CD4-positive, alpha-beta memory T cell (primary cell): Measurements from ENCODE around the gene LRRC8D. TPM values are rescaled to one million over a fixed set of nuclear protein-coding genes. Genes with fewer than 3 reads are reported as not detected.

Source experiments
- CTCF ChIA-PET: fragments of 350-600 bp; sonication (Branson Sonifier 250); formaldehyde crosslinking; loops from one replicate; lab custom pipeline; 2021; ENCODE audit warnings: inconsistent platforms; ENCODE audit not compliant: partially characterized antibody; lab: Charles Lee
- POLR2A ChIA-PET: fragments of 350-600 bp; sonication (Branson Sonifier 250); formaldehyde crosslinking; loops from one replicate; lab custom pipeline; 2021; ENCODE audit not compliant: partially characterized antibody; lab: Charles Lee
- DNase-seq, 5 donors: peaks; one replicate each; pipeline versions ENCODE4 v3.0.0 to v3.0.0-alpha.2; 2020 to 2022; ENCODE audit warnings: mixed read lengths in 1 of 5
- H3K27ac ChIP-seq: one replicate; pipeline ENCODE4 v1.7.0; 2013; ENCODE audit warnings: low read depth, low read length
- H3K27me3 ChIP-seq: 2 replicates; pipeline ENCODE4 v1.7.0; 2013; ENCODE audit warnings: mild to moderate bottlenecking, low read length, moderate library complexity; ENCODE audit not compliant: insufficient read depth
- H3K36me3 ChIP-seq: 2 replicates; pipeline ENCODE4 v1.7.0; 2013; ENCODE audit warnings: mild to moderate bottlenecking, low read length, moderate library complexity; ENCODE audit not compliant: insufficient read depth
- H3K4me1 ChIP-seq: 2 replicates; pipeline ENCODE4 v1.7.0; 2013; ENCODE audit warnings: mild to moderate bottlenecking, low read length, moderate library complexity; ENCODE audit not compliant: insufficient read depth
- H3K4me3 ChIP-seq, 2 donors: one replicate each; pipeline ENCODE4 v1.7.0; 2013; ENCODE audit warnings: low read length in 2 of 2, mild to moderate bottlenecking in 1 of 2
- H3K9me3 ChIP-seq, 2 donors: one replicate each; pipeline ENCODE4 v1.7.0; 2013; ENCODE audit warnings: low read length in 2 of 2, control low read depth in 1 of 2; ENCODE audit not compliant: control insufficient read depth in 1 of 2
- H3K27ac Mint-ChIP-seq, 7 donors: one replicate each; pipeline ENCODE4 v1.8.0; 2020 to 2021; ENCODE audit warnings: mixed read lengths in 7 of 7, mild to moderate bottlenecking in 6 of 7, inconsistent platforms in 3 of 7, moderate library complexity in 3 of 7
- H3K27me3 Mint-ChIP-seq, 2 donors: one replicate each; pipeline ENCODE4 v1.8.0; 2020 to 2021; ENCODE audit warnings: mixed read lengths in 2 of 2
- H3K36me3 Mint-ChIP-seq, 2 donors: one replicate each; pipeline ENCODE4 v1.8.0; 2020 to 2021; ENCODE audit warnings: mixed read lengths in 2 of 2, inconsistent platforms in 1 of 2, mild to moderate bottlenecking in 1 of 2
- H3K4me1 Mint-ChIP-seq, 4 donors: one replicate each; pipeline ENCODE4 v1.8.0; 2020 to 2021; ENCODE audit warnings: mixed read lengths in 4 of 4, mild to moderate bottlenecking in 1 of 4
- H3K4me3 Mint-ChIP-seq, 8 donors: one replicate each; pipeline ENCODE4 v1.8.0; 2020 to 2021; ENCODE audit warnings: mixed read lengths in 8 of 8, mild to moderate bottlenecking in 7 of 8, moderate library complexity in 6 of 8, inconsistent platforms in 3 of 8
- H3K9me3 Mint-ChIP-seq, 8 donors: one replicate each; pipeline ENCODE4 v1.8.0; 2020 to 2021; ENCODE audit warnings: mixed read lengths in 8 of 8, mild to moderate bottlenecking in 5 of 8, inconsistent platforms in 3 of 8, moderate library complexity in 1 of 8
- intact Hi-C: fragments of 100-400 bp; cut with micrococcal nuclease; formaldehyde crosslinking; loops from one replicate; pipeline ENCODE4 v1.15.1; 2023
- polyA plus RNA-seq, 2 donors: library from polyadenylated mRNA; unstranded; fragments of 300-500 nt; fragmentation: Illumina TruSeq; gene quantifications; one replicate each; pipeline ENCODE4 v1.2.3, GENCODE V29; 2021
- total RNA-seq, 2 experiments: library from RNA; stranded (reverse); gene quantifications; one replicate each; pipeline ENCODE4 v1.2.3, GENCODE V29; 2021

The LRRC8D gene
- total and polyA plus RNA-seq, 4 experiments from 2014 or later, result 56.8 to 72.7 (median 66.6) TPM

- Mint-ChIP-seq H3K4me1 (peaks cover 16 to 20% (median 17%) of the 10 kb centered on the region in 4 donors), H3K4me3 (no peak overlapping the region), H3K27me3 (peaks cover 0 to 3% of the 10 kb centered on the region in 2 donors), H3K27ac (no peak overlapping the region), H3K36me3 (no peaks in the 10 kb centered on the region), H3K9me3 (peaks cover 0 to 2% (median 0%) of the 10 kb centered on the region in 8 donors)
- CTCF ChIA-PET, result interaction anchor here (0.8 to 1.7 kb wide), 3 partner anchors 92 to 150 kb away, joined by 3 to 4 read pairs (median 3); no protein-coding TSS in a partner anchor
- Histone ChIP-seq H3K27me3 (no peaks in the 10 kb centered on the region), H3K27ac (no peak overlapping the region), H3K4me1 (peaks cover 12% of the 10 kb centered on the region), H3K4me3 (no peak overlapping the region), H3K9me3 (no peaks in the 10 kb centered on the region), H3K36me3 (no peaks in the 10 kb centered on the region)
- intact Hi-C loops, result loop anchor here (10.0 kb wide), 1 partner anchor 110 kb away; no protein-coding TSS in a partner anchor
- no peak for DNase-seq
- POLR2A ChIA-PET, result no interaction called here
These were observed 133.6 kb downstream of the LRRC8D start for GRCh38 chr1:89954401-89954800.

GRCh38 chr1:89955311-89956205 is 134.7 kb downstream of the LRRC8D start:
- Mint-ChIP-seq H3K27me3 (peaks cover 0 to 6% of the 10 kb centered on the region in 2 donors), H3K9me3 (peaks cover 0 to 8% (median 3%) of the 10 kb centered on the region in 8 donors), H3K4me3 (peak overlapping the region in 1 of 8 donors; percentile 2), H3K27ac (peak overlapping the region in 2 of 7 donors; percentile 8 to 54), H3K4me1 (peaks cover 16 to 20% (median 17%) of the 10 kb centered on the region in 4 donors), H3K36me3 (no peaks in the 10 kb centered on the region)
- H3K4me1 ChIP-seq, result peaks cover 12% of the 10 kb centered on the region
- CTCF ChIA-PET, result interaction anchor here (0.8 to 1.6 kb wide), 3 partner anchors 16 to 152 kb away, joined by 3 to 5 read pairs (median 3); no protein-coding TSS in a partner anchor
- no peaks in the 10 kb centered on the region for H3K36me3 ChIP-seq
- POLR2A ChIA-PET, result no interaction called here
- intact Hi-C loops, result loop anchor here (10.0 kb wide), 1 partner anchor 111 kb away; no protein-coding TSS in a partner anchor
- H3K9me3 ChIP-seq, result no peaks in the 10 kb centered on the region
- no peak overlapping the region for H3K27ac ChIP-seq
- H3K27me3 ChIP-seq, result no peaks in the 10 kb centered on the region
- DNase-seq, result no peak
- H3K4me3 ChIP-seq, result no peak overlapping the region

- Histone ChIP-seq H3K4me3 (no peak overlapping the region), H3K4me1 (peaks cover 12% of the 10 kb centered on the region), H3K27ac (no peak overlapping the region), H3K27me3 (no peaks in the 10 kb centered on the region), H3K9me3 (no peaks in the 10 kb centered on the region), H3K36me3 (no peaks in the 10 kb centered on the region)
- H3K36me3 Mint-ChIP-seq, result no peaks in the 10 kb centered on the region
- H3K27ac Mint-ChIP-seq, result peak overlapping the region in 4 of 7 donors; percentile 44 to 77 (median 62)
- intact Hi-C loops, result loop anchor here (10.0 kb wide), 1 partner anchor 112 kb away; no protein-coding TSS in a partner anchor
- H3K27me3 Mint-ChIP-seq, result peaks cover 0 to 6% of the 10 kb centered on the region in 2 donors
- peaks cover 0 to 8% (median 3%) of the 10 kb centered on the region in 8 donors for H3K9me3 Mint-ChIP-seq
- peak in 4 of 5 donors; percentile 10 to 46 (median 24) for DNase-seq
- CTCF ChIA-PET, result interaction anchor here (1.4 kb wide), 1 partner anchor 152 kb away, joined by 5 read pairs; no protein-coding TSS in a partner anchor
- POLR2A ChIA-PET, result no interaction called here
- H3K4me3 Mint-ChIP-seq, result peak overlapping the region in 4 of 8 donors; percentile 3 to 45 (median 7)
- H3K4me1 Mint-ChIP-seq, result peaks cover 16 to 20% (median 17%) of the 10 kb centered on the region in 4 donors
These were observed 136.3 kb downstream of the LRRC8D start for GRCh38 chr1:89957107-89957506.

- POLR2A ChIA-PET, result no interaction called here
- Mint-ChIP-seq H3K9me3 (peaks cover 0 to 8% (median 3%) of the 10 kb centered on the region in 8 donors), H3K4me1 (peaks cover 9 to 12% (median 10%) of the 10 kb centered on the region in 4 donors), H3K36me3 (no peaks in the 10 kb centered on the region), H3K4me3 (no peak overlapping the region), H3K27me3 (peaks cover 0 to 6% of the 10 kb centered on the region in 2 donors), H3K27ac (no peak overlapping the region)
- Histone ChIP-seq H3K27ac (no peak overlapping the region), H3K4me1 (peaks cover 7% of the 10 kb centered on the region), H3K27me3 (no peaks in the 10 kb centered on the region), H3K9me3 (no peaks in the 10 kb centered on the region), H3K36me3 (no peaks in the 10 kb centered on the region), H3K4me3 (no peak overlapping the region)
- no peak for DNase-seq
- intact Hi-C loops, result loop anchor here (10.0 kb wide), 1 partner anchor 114 kb away; no protein-coding TSS in a partner anchor
- CTCF ChIA-PET, result interaction anchor here (1.1 to 1.6 kb wide), 2 partner anchors 155 to 196 kb away, joined by 3 to 4 read pairs; no protein-coding TSS in a partner anchor
These were observed 138.2 kb downstream of the LRRC8D start for GRCh38 chr1:89958851-89959654.

- H3K4me3 Mint-ChIP-seq, result no peak overlapping the region
- no peaks in the 10 kb centered on the region for H3K36me3 Mint-ChIP-seq
- no peak overlapping the region for H3K27ac Mint-ChIP-seq
- Histone ChIP-seq H3K9me3 (no peaks in the 10 kb centered on the region), H3K4me3 (no peak overlapping the region), H3K4me1 (peaks cover 7% of the 10 kb centered on the region), H3K27me3 (no peaks in the 10 kb centered on the region), H3K27ac (no peak overlapping the region), H3K36me3 (no peaks in the 10 kb centered on the region)
- no peak for DNase-seq
- peaks cover 0 to 8% (median 3%) of the 10 kb centered on the region in 8 donors for H3K9me3 Mint-ChIP-seq
- CTCF ChIA-PET, result interaction anchor here (1.1 to 1.6 kb wide), 2 partner anchors 156 to 197 kb away, joined by 3 to 4 read pairs; no protein-coding TSS in a partner anchor
- intact Hi-C loops, result loop anchor here (10.0 kb wide), 1 partner anchor 115 kb away; no protein-coding TSS in a partner anchor
- peaks cover 0 to 6% of the 10 kb centered on the region in 2 donors for H3K27me3 Mint-ChIP-seq
- H3K4me1 Mint-ChIP-seq, result peaks cover 6 to 11% (median 8%) of the 10 kb centered on the region in 4 donors
- POLR2A ChIA-PET, result no interaction called here
These were observed 138.9 kb downstream of the LRRC8D start for GRCh38 chr1:89959719-89960118.

GRCh38 chr1:89962024-89962741 is 141.4 kb downstream of the LRRC8D start:
- no peak overlapping the region for H3K4me3 Mint-ChIP-seq

More at GRCh38 chr1:89962024-89962741, 141.4 kb downstream of the LRRC8D start:
- H3K4me3 ChIP-seq, result no peak overlapping the region
- Mint-ChIP-seq H3K4me1 (peaks cover under 1 to 6% (median 3%) of the 10 kb centered on the region in 4 donors), H3K27ac (no peak overlapping the region), H3K27me3 (peaks cover 0 to 5% of the 10 kb centered on the region in 2 donors), H3K9me3 (peaks cover 0 to 8% (median 3%) of the 10 kb centered on the region in 8 donors), H3K36me3 (no peaks in the 10 kb centered on the region)
- peaks cover 8% of the 10 kb centered on the region for H3K4me1 ChIP-seq
- no peaks in the 10 kb centered on the region for H3K27me3 ChIP-seq
- ChIA-PET CTCF (interaction anchor here (2.9 kb wide), 1 partner anchor 119 kb away, joined by 10 read pairs; no protein-coding TSS in a partner anchor), POLR2A (no interaction called here)
- DNase-seq, result no peak
- no peaks in the 10 kb centered on the region for H3K9me3 ChIP-seq
- no peaks in the 10 kb centered on the region for H3K36me3 ChIP-seq
- intact Hi-C loops, result no loop called here
- no peak overlapping the region for H3K27ac ChIP-seq
